NCI-H187 treated with DMSO at 0.1 percent for 48 hours (cell line): ENCODE results near the gene POU2AF2.
"Not testable (repeated sequence)": the region's sequence is repeated elsewhere in the genome, so short reads cannot be mapped to it uniquely, and the experiment has no call there.

ENCODE experiments used
- DNase-seq: peaks from one replicate; lab custom pipeline; 2025; lab: John Stamatoyannopoulos, UW

The POU2AF2 gene

GRCh38 chr11:111303461-111303860, 57.9 kb downstream of the POU2AF2 start:
- peak; percentile 37 for DNase-seq

GRCh38 chr11:111305162-111305802, 59.8 kb downstream of the POU2AF2 start:
- DNase-seq, result no peak

- no peak for DNase-seq
These were observed 60.4 kb downstream of the POU2AF2 start for GRCh38 chr11:111305876-111306275.

GRCh38 chr11:111306321-111306720, 60.8 kb downstream of the POU2AF2 start:
- DNase-seq, result no peak

- peak; percentile 67 for DNase-seq
These were observed 62.1 kb downstream of the POU2AF2 start for GRCh38 chr11:111307472-111308108.

- no peak for DNase-seq
These were observed 62.6 kb downstream of the POU2AF2 start for GRCh38 chr11:111308140-111308539.

- DNase-seq, result no peak
These were observed 63.8 kb downstream of the POU2AF2 start for GRCh38 chr11:111309215-111309915.

- peak; percentile 56 for DNase-seq
These were observed 64.6 kb downstream of the POU2AF2 start for GRCh38 chr11:111310088-111310487.

- no peak for DNase-seq
These were observed 65.2 kb downstream of the POU2AF2 start for GRCh38 chr11:111310723-111311122.

- no peak for DNase-seq
These were observed 66.6 kb downstream of the POU2AF2 start for GRCh38 chr11:111312076-111312475.

- DNase-seq, result no peak
These were observed 73.8 kb downstream of the POU2AF2 start for GRCh38 chr11:111319296-111319695.

- not testable (repeated sequence) for DNase-seq
These were observed 74.7 kb downstream of the POU2AF2 start for GRCh38 chr11:111320199-111320598.

- DNase-seq, result no peak
These were observed 75.4 kb downstream of the POU2AF2 start for GRCh38 chr11:111320728-111321568.

- no peak for DNase-seq
These were observed 77.0 kb downstream of the POU2AF2 start for GRCh38 chr11:111322534-111322933.

GRCh38 chr11:111324277-111324720, 78.8 kb downstream of the POU2AF2 start:
- DNase-seq, result no peak

- DNase-seq, result no peak
These were observed 79.7 kb downstream of the POU2AF2 start for GRCh38 chr11:111325259-111325658.

- no peak for DNase-seq
These were observed 81.3 kb downstream of the POU2AF2 start for GRCh38 chr11:111326824-111327223.

GRCh38 chr11:111327908-111328624, 82.5 kb downstream of the POU2AF2 start:
- no peak for DNase-seq

- DNase-seq, result no peak
These were observed 84.0 kb downstream of the POU2AF2 start for GRCh38 chr11:111329306-111330204.

- no peak for DNase-seq
These were observed 84.8 kb downstream of the POU2AF2 start for GRCh38 chr11:111330234-111330893.
